Mesenchymal stem cell (in vitro differentiated cells and primary cell): ENCODE results near the gene PRRX2.
"Not testable (repeated sequence)": the region's sequence is repeated elsewhere in the genome, so short reads cannot be mapped to it uniquely, and the experiment has no call there.

Source experiments
- DNase-seq: peaks from one replicate; pipeline ENCODE4 v3.0.0-alpha.2; 2013
- H2AFZ ChIP-seq: one replicate; pipeline ENCODE4 v1.6.1; 2013; ENCODE audit warnings: low read depth, mild to moderate bottlenecking, control low read depth, inconsistent platforms, low read length, moderate library complexity
- H2AK5ac ChIP-seq: 2 replicates; pipeline ENCODE4 v1.6.1; 2013; ENCODE audit warnings: low read length, moderate library complexity, mild to moderate bottlenecking, inconsistent platforms; ENCODE audit not compliant: severe bottlenecking
- H2BK120ac ChIP-seq: one replicate; pipeline ENCODE4 v1.6.1; 2013; ENCODE audit warnings: low read depth, mild to moderate bottlenecking, inconsistent platforms, low read length, moderate library complexity
- H2BK12ac ChIP-seq, 2 experiments: one replicate each; pipeline ENCODE4 v1.6.1; 2013; ENCODE audit warnings: inconsistent platforms in 2 of 2, low read length in 2 of 2, mild to moderate bottlenecking in 2 of 2, moderate library complexity in 2 of 2, control low read depth in 1 of 2
- H2BK15ac ChIP-seq: one replicate; pipeline ENCODE4 v1.6.1; 2013; ENCODE audit warnings: mild to moderate bottlenecking, low read depth, inconsistent platforms; ENCODE audit not compliant: poor library complexity, severe bottlenecking
- H2BK5ac ChIP-seq: 2 replicates; pipeline ENCODE4 v1.6.1; 2013; ENCODE audit warnings: low read depth, mild to moderate bottlenecking, low read length, control low read depth, inconsistent platforms; ENCODE audit not compliant: poor library complexity, severe bottlenecking
- H3K14ac ChIP-seq, 2 experiments: one replicate each; pipeline ENCODE4 v1.6.1; 2013; ENCODE audit warnings: inconsistent platforms in 2 of 2, low read length in 2 of 2, control low read depth in 1 of 2, mild to moderate bottlenecking in 1 of 2, moderate library complexity in 1 of 2
- H3K18ac ChIP-seq, 2 experiments: one replicate each; pipeline ENCODE4 v1.6.1; 2013; ENCODE audit warnings: inconsistent platforms in 2 of 2, low read length in 2 of 2, control low read depth in 1 of 2, low read depth in 1 of 2, mild to moderate bottlenecking in 1 of 2
- H3K23ac ChIP-seq, 2 experiments: one replicate each; pipeline ENCODE4 v1.6.1; 2013; ENCODE audit warnings: inconsistent platforms in 2 of 2, low read length in 2 of 2, mild to moderate bottlenecking in 2 of 2, moderate library complexity in 2 of 2, control low read depth in 1 of 2
- H3K27ac ChIP-seq: 2 replicates; pipeline ENCODE4 v1.5.1; 2013; ENCODE audit warnings: mild to moderate bottlenecking, moderate library complexity, low read length, control low read depth, inconsistent platforms; ENCODE audit not compliant: poor library complexity, severe bottlenecking
- H3K27me3 ChIP-seq, 2 experiments: 2 replicates each; pipeline versions ENCODE4 v1.6.1 to v1.7.0; 2013; ENCODE audit warnings: low read length in 2 of 2, mild to moderate bottlenecking in 2 of 2, moderate library complexity in 2 of 2, control low read depth in 1 of 2, inconsistent platforms in 1 of 2; ENCODE audit not compliant: control insufficient read depth in 1 of 2, insufficient read depth in 1 of 2
- H3K36me3 ChIP-seq, 2 experiments: 2 replicates each; pipeline versions ENCODE4 v1.6.1 to v1.7.0; 2013; ENCODE audit warnings: low read length in 2 of 2, control low read depth in 1 of 2, inconsistent platforms in 1 of 2, low read depth in 1 of 2, mild to moderate bottlenecking in 1 of 2; ENCODE audit not compliant: insufficient read depth in 2 of 2, control insufficient read depth in 1 of 2
- H3K4ac ChIP-seq, 2 experiments: one replicate each; pipeline ENCODE4 v1.6.1; 2013; ENCODE audit warnings: inconsistent platforms in 2 of 2, low read length in 2 of 2, mild to moderate bottlenecking in 2 of 2, moderate library complexity in 2 of 2, control low read depth in 1 of 2, low read depth in 1 of 2
- H3K4me1 ChIP-seq: 2 replicates; pipeline ENCODE4 v1.6.1; 2013; ENCODE audit warnings: low read depth, low read length, control low read depth; ENCODE audit not compliant: control insufficient read depth, insufficient read depth
- H3K4me2 ChIP-seq: 2 replicates; pipeline ENCODE4 v1.6.1; 2013; ENCODE audit warnings: low read length, mild to moderate bottlenecking, inconsistent platforms; ENCODE audit not compliant: poor library complexity, severe bottlenecking
- H3K4me3 ChIP-seq, 2 experiments: 2 replicates each; pipeline versions ENCODE4 v1.5.1 to v1.7.0; 2013; ENCODE audit warnings: low read length in 2 of 2, mild to moderate bottlenecking in 2 of 2, control low read depth in 1 of 2, low read depth in 1 of 2; ENCODE audit not compliant: insufficient read depth in 1 of 2
- H3K79me1 ChIP-seq: replicated peaks from 2 replicates; pipeline ENCODE4 v1.6.1; 2013; ENCODE audit warnings: mild to moderate bottlenecking, control low read depth, low read length, inconsistent platforms; ENCODE audit not compliant: poor library complexity, severe bottlenecking
- H3K9ac ChIP-seq: 2 replicates; pipeline ENCODE4 v1.7.0; 2013; ENCODE audit warnings: mild to moderate bottlenecking, low read length, moderate library complexity
- H3K9me3 ChIP-seq: 2 replicates; pipeline ENCODE4 v1.7.0; 2013; ENCODE audit warnings: mild to moderate bottlenecking, low read length; ENCODE audit not compliant: control insufficient read depth
- H4K8ac ChIP-seq: one replicate; pipeline ENCODE4 v1.6.1; 2013; ENCODE audit warnings: inconsistent platforms, mild to moderate bottlenecking, low read length, moderate library complexity
- H4K91ac ChIP-seq: one replicate; pipeline ENCODE4 v1.6.1; 2013; ENCODE audit warnings: mild to moderate bottlenecking, low read length, inconsistent platforms
- WGBS: methylation state at CpG from one replicate; pipeline ENCODE4 v1.1.7; 2013; ENCODE audit warnings: mixed read lengths; 5-methylcytosine and 5-hydroxymethylcytosine counted together

PRRX2 gene

GRCh38 chr9:129761901-129762369, 96.5 kb downstream of the PRRX2 start:
- H2BK15ac ChIP-seq: no peak overlapping the region
- peak overlapping the region in 1 of 2 experiments; percentile 34 for H3K23ac ChIP-seq
- H2BK12ac ChIP-seq: peak overlapping the region; percentile 30 to 100
- H3K14ac ChIP-seq: peak overlapping the region in 1 of 2 experiments; percentile 98
- H4K91ac ChIP-seq: peak overlapping the region; percentile 84
- H3K4me3 ChIP-seq: peak overlapping the region in 1 of 2 experiments; percentile 53
- no peaks in the 10 kb centered on the region for H3K9me3 ChIP-seq
- H2AFZ ChIP-seq: peak overlapping the region; percentile 19
- H3K36me3 ChIP-seq: no peaks in the 10 kb centered on the region
- peak; percentile 94 for DNase-seq
- H3K4me1 ChIP-seq: peaks cover 11% of the 10 kb centered on the region
- H3K27ac ChIP-seq: no peak overlapping the region
- peak overlapping the region; percentile 79 for H4K8ac ChIP-seq
- H3K27me3 ChIP-seq: no peaks in the 10 kb centered on the region
- no peak overlapping the region for H2BK120ac ChIP-seq
- peak overlapping the region in 1 of 2 experiments; percentile 95 for H3K4ac ChIP-seq
- H3K9ac ChIP-seq: peak overlapping the region; percentile 86
- H2BK5ac ChIP-seq: no peak overlapping the region
- H3K4me2 ChIP-seq: no peak overlapping the region
- H3K18ac ChIP-seq: peak overlapping the region; percentile 65 to 100
- H2AK5ac ChIP-seq: no peak overlapping the region
- 28% methylated on average over 6 of the region's 6 CpGs for WGBS
- no peaks in the 10 kb centered on the region for H3K79me1 ChIP-seq

- WGBS: 12% methylated on average over 13 of the region's 13 CpGs
- H3K4me2 ChIP-seq, H2BK5ac ChIP-seq, H2BK15ac ChIP-seq, H3K27me3 ChIP-seq, H3K14ac ChIP-seq, H3K79me1 ChIP-seq, H2BK120ac ChIP-seq, H3K36me3 ChIP-seq, H4K91ac ChIP-seq, H3K27ac ChIP-seq, H3K23ac ChIP-seq, H2BK12ac ChIP-seq, H2AFZ ChIP-seq, H2AK5ac ChIP-seq, H4K8ac ChIP-seq, H3K9me3 ChIP-seq: not testable (repeated sequence)
- peak; percentile 98 for DNase-seq
- peak overlapping the region; percentile 86 for H3K9ac ChIP-seq
- peak overlapping the region in 1 of 2 experiments; percentile 95 for H3K4ac ChIP-seq
- peak overlapping the region in 1 of 2 experiments; percentile 41 for H3K4me3 ChIP-seq
- peak overlapping the region in 1 of 2 experiments; percentile 100 for H3K18ac ChIP-seq
- peaks cover 11% of the 10 kb centered on the region for H3K4me1 ChIP-seq
Observed at GRCh38 chr9:129762370-129762984, 97.0 kb downstream of the PRRX2 start.

GRCh38 chr9:129762985-129763926, 97.8 kb downstream of the PRRX2 start:
- H4K91ac ChIP-seq: peak overlapping the region; percentile 89
- peak overlapping the region; percentile 50 for H2BK120ac ChIP-seq
- peak overlapping the region; percentile 57 to 96 for H3K4ac ChIP-seq
- peak; percentile 91 for DNase-seq
- no peak overlapping the region for H2BK15ac ChIP-seq
- no peak overlapping the region for H2AK5ac ChIP-seq
- peak overlapping the region; percentile 52 for H4K8ac ChIP-seq
- H3K27ac ChIP-seq: no peak overlapping the region
- no peaks in the 10 kb centered on the region for H3K9me3 ChIP-seq
- no peak overlapping the region for H2BK5ac ChIP-seq
- no peak overlapping the region for H3K23ac ChIP-seq
- H3K4me1 ChIP-seq: peaks cover 11% of the 10 kb centered on the region
- H3K4me3 ChIP-seq: peak overlapping the region in 1 of 2 experiments; percentile 33
- H3K36me3 ChIP-seq: no peaks in the 10 kb centered on the region
- H3K79me1 ChIP-seq: no peaks in the 10 kb centered on the region
- peak overlapping the region; percentile 73 to 87 for H3K18ac ChIP-seq
- peak overlapping the region; percentile 51 to 99 for H2BK12ac ChIP-seq
- no peak overlapping the region for H3K4me2 ChIP-seq
- peak overlapping the region in 1 of 2 experiments; percentile 81 for H3K14ac ChIP-seq
- no peak overlapping the region for H2AFZ ChIP-seq
- no peaks in the 10 kb centered on the region for H3K27me3 ChIP-seq
- H3K9ac ChIP-seq: peak overlapping the region; percentile 86
- 59% methylated on average over 12 of the region's 13 CpGs for WGBS
